SH-SY5Y (cell line): ENCODE results near the gene CCDC150.

ENCODE experiments used
- GATA2 ChIP-seq: IDR thresholded peaks from 2 replicates; pipeline ENCODE4 v1.6.1; 2011; ENCODE audit warnings: mild to moderate bottlenecking, low read depth, low read length
- GATA3 ChIP-seq: IDR thresholded peaks from 2 replicates; pipeline ENCODE4 v1.6.1; 2011; ENCODE audit warnings: low read depth, mild to moderate bottlenecking, low read length, moderate library complexity

The CCDC150 gene

GRCh38 chr2:196725882-196726281 is 86.4 kb downstream of the CCDC150 start:
- TF ChIP-seq GATA3 (no peak), GATA2 (no peak)

GRCh38 chr2:196729418-196729817 is 89.9 kb downstream of the CCDC150 start:
- TF ChIP-seq GATA3 = no peak
- no peak for TF ChIP-seq GATA2

- no peak for TF ChIP-seq GATA2
- no peak for TF ChIP-seq GATA3
Observed at GRCh38 chr2:196737046-196737445, 97.5 kb downstream of the CCDC150 start.

GRCh38 chr2:196739031-196739430 is 99.5 kb downstream of the CCDC150 start:
- TF ChIP-seq GATA3 (no peak), GATA2 (no peak)

GRCh38 chr2:196742216-196742615 is 102.7 kb downstream of the CCDC150 start:
- TF ChIP-seq GATA3 = no peak
- TF ChIP-seq GATA2 = no peak

DNA sequence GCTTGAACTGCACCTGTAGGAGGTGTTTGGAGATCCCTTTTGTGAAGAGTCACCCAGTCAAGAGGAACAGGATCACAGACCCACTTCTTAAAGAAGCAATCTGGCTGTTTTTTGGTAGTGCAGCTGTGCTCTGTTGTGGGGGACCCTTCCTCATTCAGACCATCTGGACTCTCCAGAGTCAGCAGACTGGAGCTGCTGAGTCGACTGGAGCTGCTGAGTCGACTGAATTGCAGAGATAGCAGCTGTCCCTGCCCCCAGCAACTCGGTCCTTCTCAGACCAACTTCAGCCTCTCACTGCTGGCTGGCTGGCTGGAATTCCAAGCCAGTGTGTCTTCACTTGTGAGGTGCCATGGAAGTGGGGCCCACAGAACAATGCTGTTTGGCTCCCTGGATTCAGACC is 103.2 kb downstream of the CCDC150 start:
- TF ChIP-seq GATA2 (no peak), GATA3 (no peak)

DNA sequence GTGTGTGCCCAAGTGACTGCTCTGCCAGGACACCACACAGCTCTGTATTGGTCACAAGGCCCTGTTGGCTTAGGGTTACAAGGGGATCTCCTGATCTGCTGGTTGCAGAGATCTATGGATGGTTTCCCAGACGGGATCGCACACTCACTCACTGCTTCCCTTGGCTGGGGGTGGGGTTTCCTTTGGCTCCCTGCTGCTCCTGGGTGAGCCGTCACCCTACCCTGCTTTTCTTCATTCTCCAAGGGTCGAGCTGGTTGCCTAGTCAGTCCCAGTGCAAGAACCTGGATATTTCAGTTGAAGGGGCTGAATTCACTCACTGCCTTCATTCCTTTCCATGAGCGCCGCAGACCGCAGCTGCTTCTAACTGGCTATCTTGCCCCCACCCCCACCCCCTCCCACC is 103.7 kb downstream of the CCDC150 start:
- TF ChIP-seq GATA3 (no peak), GATA2 (no peak)

GRCh38 chr2:196745711-196746110 is 106.2 kb downstream of the CCDC150 start:
- TF ChIP-seq GATA3 (no peak), GATA2 (no peak)

DNA sequence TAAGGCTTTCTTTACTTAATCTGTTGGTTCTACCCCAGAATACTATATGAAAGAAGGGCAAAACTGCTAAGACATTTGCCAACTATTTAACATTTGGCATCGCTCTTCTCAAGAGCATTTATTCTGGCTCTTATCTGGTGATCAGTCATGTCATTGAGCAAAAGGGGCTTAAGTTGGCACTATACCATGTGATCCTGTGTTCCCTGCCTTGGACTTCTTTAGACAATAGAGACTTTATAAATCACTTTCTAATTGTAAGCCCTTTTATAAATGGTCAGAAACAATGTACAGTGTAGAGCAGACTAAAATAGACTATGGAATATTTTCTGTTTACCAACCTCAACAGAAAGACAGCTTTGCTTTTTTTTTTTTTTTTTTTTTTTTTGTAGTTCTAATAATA is 107.9 kb downstream of the CCDC150 start:
- TF ChIP-seq GATA2 = no peak
- no peak for TF ChIP-seq GATA3

- no peak for TF ChIP-seq GATA2
- no peak for TF ChIP-seq GATA3
Observed at GRCh38 chr2:196748123-196748522, 108.6 kb downstream of the CCDC150 start.

DNA sequence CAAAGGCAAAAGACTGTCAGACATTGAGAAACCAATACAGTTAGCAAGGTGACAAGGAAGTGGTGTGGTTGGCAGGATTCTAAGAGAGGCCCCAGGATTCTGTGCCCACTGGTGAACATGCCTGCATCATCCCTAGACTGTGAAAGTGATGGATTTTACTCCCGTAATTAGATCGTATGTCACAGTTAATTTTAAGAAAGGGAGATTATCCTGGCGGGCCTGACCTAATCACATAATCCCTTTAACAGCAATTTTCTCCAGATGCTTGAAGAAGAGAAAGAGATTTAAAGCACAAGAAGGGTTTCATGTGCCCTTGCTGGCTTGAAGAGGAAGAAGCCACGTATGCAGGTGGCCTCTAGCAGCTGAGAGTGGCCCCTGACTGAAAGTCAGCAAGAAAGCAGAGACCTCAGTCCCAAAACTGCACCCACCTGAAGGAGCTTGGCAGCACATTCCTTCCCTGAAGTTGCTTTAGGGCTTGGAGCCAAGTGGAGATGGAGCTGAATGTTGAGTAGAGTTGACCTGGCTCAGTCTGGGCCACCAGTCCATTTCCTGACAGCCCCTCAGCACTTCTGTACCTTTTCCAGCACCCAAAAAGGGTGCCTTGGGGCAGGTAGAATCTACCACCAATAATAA is 110.9 kb downstream of the CCDC150 start:
- TF ChIP-seq GATA3 = no peak
- TF ChIP-seq GATA2 = no peak

- TF ChIP-seq GATA2 = no peak
- no peak for TF ChIP-seq GATA3
Observed at GRCh38 chr2:196750977-196751631, 111.6 kb downstream of the CCDC150 start.

DNA sequence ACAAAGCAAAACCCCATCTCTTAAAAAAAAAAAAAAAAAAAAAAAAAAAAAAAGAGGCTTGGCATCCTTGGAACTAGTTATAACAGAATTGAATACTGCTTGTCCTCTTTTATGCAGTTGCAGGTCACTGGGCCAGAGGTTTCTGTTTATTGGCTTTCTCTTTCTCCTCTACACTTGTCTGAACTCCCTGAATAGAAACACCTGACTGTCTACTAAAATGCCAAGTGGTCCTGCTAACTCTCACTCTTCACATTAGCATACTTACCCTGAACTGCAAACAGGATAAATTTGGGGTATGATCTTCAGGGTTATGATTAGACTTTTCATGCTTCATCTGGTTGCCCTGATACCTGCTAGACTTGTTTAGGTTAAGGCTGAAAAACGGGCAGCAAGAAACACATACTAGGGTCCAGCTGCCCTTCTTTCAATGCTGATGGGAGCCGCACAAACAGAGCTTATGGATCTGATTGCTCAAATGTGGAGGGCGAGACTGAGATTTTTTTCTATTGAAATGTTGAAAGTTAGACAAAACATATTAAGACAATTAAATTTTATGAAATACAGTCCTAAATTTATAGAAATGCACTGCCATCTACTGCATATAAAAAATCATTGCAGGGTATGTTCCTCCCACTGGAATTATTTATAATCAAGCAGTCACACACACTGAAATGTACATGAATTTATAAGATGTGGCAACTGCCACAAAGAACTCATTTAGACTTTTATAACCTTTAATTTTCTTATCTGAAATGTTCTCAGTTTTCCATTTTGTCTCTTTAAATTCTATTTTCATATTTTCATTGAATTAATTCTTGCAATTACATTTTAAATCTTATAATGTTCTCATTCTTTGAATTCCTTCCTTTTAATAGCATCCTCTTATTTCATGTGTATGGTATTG is 119.2 kb downstream of the CCDC150 start:
- TF ChIP-seq GATA2 = no peak
- TF ChIP-seq GATA3 = no peak

DNA sequence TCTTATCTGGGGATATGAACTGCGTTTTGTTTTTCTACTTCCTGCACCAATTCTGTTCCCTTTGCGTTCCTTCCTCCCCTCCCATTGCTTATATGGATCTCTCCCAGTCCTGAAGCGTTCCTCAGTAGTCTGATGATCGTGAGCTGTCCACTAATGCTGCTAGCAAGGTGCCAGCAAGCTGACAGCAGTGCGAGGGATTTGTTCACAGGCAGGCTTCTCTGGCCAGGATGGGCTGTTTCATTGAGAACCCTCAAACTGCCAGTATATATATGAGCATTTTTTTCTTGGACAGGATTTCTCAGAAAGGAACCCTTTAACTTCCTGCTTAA is 119.8 kb downstream of the CCDC150 start:
- TF ChIP-seq GATA3 = no peak
- no peak for TF ChIP-seq GATA2

DNA sequence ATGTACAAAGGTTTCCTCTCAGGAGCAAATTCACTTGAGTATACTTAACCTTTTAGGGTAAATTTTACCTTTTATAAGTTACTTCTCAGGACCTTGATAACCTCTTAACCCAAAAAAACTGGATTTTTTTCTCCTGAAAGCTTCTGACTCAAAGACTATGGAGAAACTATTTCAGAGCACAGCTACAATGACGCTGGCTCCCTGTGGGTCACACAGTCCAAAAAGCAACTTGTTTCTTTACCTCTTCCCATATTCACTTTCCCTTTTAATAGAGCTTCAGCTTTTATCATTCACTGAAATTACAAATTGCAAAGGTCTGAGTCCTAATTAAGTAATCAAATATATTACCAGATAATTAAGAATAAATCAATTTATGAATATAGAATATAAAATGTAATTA is 127.6 kb downstream of the CCDC150 start:
- TF ChIP-seq GATA2 (no peak), GATA3 (no peak)
